Urinary bladder (tissue), 4 donors: ENCODE measurements around the gene NAP1L4. TPM values are rescaled to one million over a fixed set of nuclear protein-coding genes. Genes with fewer than 3 reads are reported as not detected.

Experiments used
- DNase-seq: peaks from one replicate; pipeline ENCODE4 v3.0.0-alpha.2; 2015; ENCODE audit errors: extremely low spot score
- H3K27ac ChIP-seq: one replicate; pipeline ENCODE4 v1.5.1; 2013; ENCODE audit warnings: low read depth, mild to moderate bottlenecking, moderate library complexity
- H3K36me3 ChIP-seq: one replicate; pipeline ENCODE4 v1.6.1; 2013; ENCODE audit warnings: mild to moderate bottlenecking, moderate library complexity; ENCODE audit not compliant: insufficient read depth
- H3K4me1 ChIP-seq: one replicate; pipeline ENCODE4 v1.6.1; 2013; ENCODE audit warnings: mild to moderate bottlenecking, moderate library complexity; ENCODE audit not compliant: insufficient read depth
- H3K4me3 ChIP-seq: one replicate; pipeline ENCODE4 v1.5.1; 2013; ENCODE audit warnings: low read depth, low read length
- WGBS: extraction: QIAGEN DNeasy Blood & Tissue Kit; methylation state at CpG from one replicate; pipeline ENCODE4 v1.1.7; 2013; 5-methylcytosine and 5-hydroxymethylcytosine counted together
- polyA plus RNA-seq: library from polyadenylated mRNA; stranded (reverse); fragments of 200-250 nt; gene quantifications from one replicate; pipeline ENCODE4 v1.2.3, GENCODE V29; 2013
- total RNA-seq: library from RNA; depleted of rRNA; stranded (reverse); fragments of >200 nt; gene quantifications from one replicate; pipeline ENCODE4 v1.2.3, GENCODE V29; 2014
- donor health status: healthy with polysubstance abuse.
- donor health status: healthy.

NAP1L4 gene
- total and polyA plus RNA-seq, 2 donors, result 86.9 to 154 TPM

GRCh38 chr11:3006505-3007260, 14.6 kb upstream of the NAP1L4 start:
- WGBS, result 79% methylated on average over 21 of the region's 21 CpGs
- peak overlapping the region; percentile 27 for H3K27ac ChIP-seq
- DNase-seq, result no peak
- no peak overlapping the region for H3K4me3 ChIP-seq
- no peaks in the 10 kb centered on the region for H3K36me3 ChIP-seq
- no peaks in the 10 kb centered on the region for H3K4me1 ChIP-seq

- Histone ChIP-seq H3K27ac (peak overlapping the region; percentile 4), H3K4me3 (no peak overlapping the region), H3K36me3 (no peaks in the 10 kb centered on the region), H3K4me1 (no peaks in the 10 kb centered on the region)
- no peak for DNase-seq
- 96% methylated on average over 10 of the region's 10 CpGs for WGBS
Observed at GRCh38 chr11:3004481-3004880, 12.4 kb upstream of the NAP1L4 start.

- no peak overlapping the region for H3K4me3 ChIP-seq
- 86% methylated on average over 12 of the region's 12 CpGs for WGBS
- no peaks in the 10 kb centered on the region for H3K4me1 ChIP-seq
- no peaks in the 10 kb centered on the region for H3K36me3 ChIP-seq
- DNase-seq, result no peak
- H3K27ac ChIP-seq, result peak overlapping the region; percentile 51
Observed at GRCh38 chr11:3003396-3004231, 11.5 kb upstream of the NAP1L4 start.

- H3K27ac ChIP-seq, result no peak overlapping the region
- WGBS, result 92% methylated on average over 8 of the region's 8 CpGs
- no peaks in the 10 kb centered on the region for H3K4me1 ChIP-seq
- H3K36me3 ChIP-seq, result no peaks in the 10 kb centered on the region
- DNase-seq, result no peak
- H3K4me3 ChIP-seq, result no peak overlapping the region
Observed at GRCh38 chr11:3002871-3003270, 10.7 kb upstream of the NAP1L4 start.

- no peaks in the 10 kb centered on the region for H3K36me3 ChIP-seq
- WGBS, result 95% methylated on average over 8 of the region's 8 CpGs
- H3K27ac ChIP-seq, result no peak overlapping the region
- H3K4me1 ChIP-seq, result no peaks in the 10 kb centered on the region
- no peak for DNase-seq
- no peak overlapping the region for H3K4me3 ChIP-seq
Observed at GRCh38 chr11:3002351-3002861, 10.3 kb upstream of the NAP1L4 start.

- H3K36me3 ChIP-seq, result no peaks in the 10 kb centered on the region
- no peak for DNase-seq
- H3K4me1 ChIP-seq, result no peaks in the 10 kb centered on the region
- peak overlapping the region; percentile 54 for H3K27ac ChIP-seq
- 74% methylated on average over 6 of the region's 6 CpGs for WGBS
- no peak overlapping the region for H3K4me3 ChIP-seq
Observed at GRCh38 chr11:3001496-3001895, 9.4 kb upstream of the NAP1L4 start.

- Histone ChIP-seq H3K4me1 (no peaks in the 10 kb centered on the region), H3K27ac (peak overlapping the region; percentile 54), H3K4me3 (no peak overlapping the region), H3K36me3 (no peaks in the 10 kb centered on the region)
- WGBS, result 56% methylated on average over 17 of the region's 17 CpGs
- DNase-seq, result peak; percentile 45
Observed at GRCh38 chr11:3000032-3000961, 8.2 kb upstream of the NAP1L4 start.

- Histone ChIP-seq H3K27ac (no peak overlapping the region), H3K36me3 (no peaks in the 10 kb centered on the region), H3K4me1 (no peaks in the 10 kb centered on the region), H3K4me3 (no peak overlapping the region)
- no peak for DNase-seq
- 96% methylated on average over 10 of the region's 10 CpGs for WGBS
Observed at GRCh38 chr11:2999464-2999998, 7.4 kb upstream of the NAP1L4 start.

- Histone ChIP-seq H3K4me1 (no peaks in the 10 kb centered on the region), H3K27ac (no peak overlapping the region), H3K36me3 (no peaks in the 10 kb centered on the region), H3K4me3 (no peak overlapping the region)
- DNase-seq, result no peak
- 80% methylated on average over 6 of the region's 7 CpGs for WGBS
Observed at GRCh38 chr11:2998073-2998850, 6.1 kb upstream of the NAP1L4 start.

GRCh38 chr11:2997406-2997805, 5.3 kb upstream of the NAP1L4 start:
- H3K36me3 ChIP-seq, result no peaks in the 10 kb centered on the region
- no peak overlapping the region for H3K27ac ChIP-seq
- H3K4me3 ChIP-seq, result no peak overlapping the region
- 86% methylated on average over 4 of the region's 4 CpGs for WGBS
- no peak for DNase-seq
- no peaks in the 10 kb centered on the region for H3K4me1 ChIP-seq

GRCh38 chr11:2996976-2997375, 4.8 kb upstream of the NAP1L4 start:
- no peak overlapping the region for H3K4me3 ChIP-seq
- H3K27ac ChIP-seq, result no peak overlapping the region
- no peak for DNase-seq
- H3K4me1 ChIP-seq, result no peaks in the 10 kb centered on the region
- 84% methylated on average over 6 of the region's 6 CpGs for WGBS
- H3K36me3 ChIP-seq, result no peaks in the 10 kb centered on the region

GRCh38 chr11:2995893-2996554, 3.9 kb upstream of the NAP1L4 start:
- no peak overlapping the region for H3K4me3 ChIP-seq
- H3K36me3 ChIP-seq, result no peaks in the 10 kb centered on the region
- no peaks in the 10 kb centered on the region for H3K4me1 ChIP-seq
- WGBS, result 85% methylated on average over 14 of the region's 14 CpGs
- no peak overlapping the region for H3K27ac ChIP-seq
- DNase-seq, result no peak
